Astrocyte (in vitro differentiated cells and primary cell): ENCODE data around the gene DIP2C.

Experiments used
- EZH2 ChIP-seq: IDR thresholded peaks from 2 replicates; pipeline ENCODE4 v1.6.1; 2012; ENCODE audit warnings: mild to moderate bottlenecking, low read length, inconsistent platforms; ENCODE audit not compliant: insufficient read depth
- TF ChIP-seq, protein P1 (sequence below): IDR thresholded peaks from 2 replicates; pipeline ENCODE4 v1.5.1; 2011; ENCODE audit warnings: low read depth, mild to moderate bottlenecking, inconsistent platforms, low read length, moderate library complexity; ENCODE audit not compliant: insufficient read depth

DNA sequence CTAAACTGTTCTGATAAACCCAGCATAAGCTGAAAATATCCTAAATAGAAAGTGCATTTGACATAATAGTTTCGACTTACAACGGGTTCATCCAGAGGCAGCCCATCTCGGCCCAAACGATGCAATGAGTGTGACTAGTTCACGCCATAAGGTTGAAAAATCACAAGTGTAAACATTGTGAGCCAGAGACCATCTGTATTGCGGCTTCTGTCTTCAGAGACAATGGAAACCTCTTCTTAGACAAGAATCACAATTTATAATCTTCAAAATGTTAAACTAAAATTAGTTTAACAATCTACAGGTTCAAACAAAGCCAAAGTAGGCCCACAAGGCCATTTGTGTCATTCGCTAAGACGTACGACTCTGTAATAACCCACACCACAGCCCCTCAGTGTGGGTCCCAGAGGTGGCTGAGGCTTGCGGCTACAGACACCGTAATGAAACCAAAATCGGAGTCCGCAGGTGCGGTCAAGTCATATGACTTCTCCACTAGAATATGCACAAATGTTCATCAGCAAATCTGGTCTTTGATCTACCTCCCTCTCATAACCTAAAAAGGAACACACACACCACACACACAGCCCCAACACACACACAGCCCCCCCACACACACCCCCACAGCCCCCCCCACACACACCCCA is 81.8 kb downstream of the DIP2C start:
- no peak for TF ChIP-seq EZH2
- TF ChIP-seq, protein P1, sequence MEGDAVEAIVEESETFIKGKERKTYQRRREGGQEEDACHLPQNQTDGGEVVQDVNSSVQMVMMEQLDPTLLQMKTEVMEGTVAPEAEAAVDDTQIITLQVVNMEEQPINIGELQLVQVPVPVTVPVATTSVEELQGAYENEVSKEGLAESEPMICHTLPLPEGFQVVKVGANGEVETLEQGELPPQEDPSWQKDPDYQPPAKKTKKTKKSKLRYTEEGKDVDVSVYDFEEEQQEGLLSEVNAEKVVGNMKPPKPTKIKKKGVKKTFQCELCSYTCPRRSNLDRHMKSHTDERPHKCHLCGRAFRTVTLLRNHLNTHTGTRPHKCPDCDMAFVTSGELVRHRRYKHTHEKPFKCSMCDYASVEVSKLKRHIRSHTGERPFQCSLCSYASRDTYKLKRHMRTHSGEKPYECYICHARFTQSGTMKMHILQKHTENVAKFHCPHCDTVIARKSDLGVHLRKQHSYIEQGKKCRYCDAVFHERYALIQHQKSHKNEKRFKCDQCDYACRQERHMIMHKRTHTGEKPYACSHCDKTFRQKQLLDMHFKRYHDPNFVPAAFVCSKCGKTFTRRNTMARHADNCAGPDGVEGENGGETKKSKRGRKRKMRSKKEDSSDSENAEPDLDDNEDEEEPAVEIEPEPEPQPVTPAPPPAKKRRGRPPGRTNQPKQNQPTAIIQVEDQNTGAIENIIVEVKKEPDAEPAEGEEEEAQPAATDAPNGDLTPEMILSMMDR = no peak
